HepG2 (cell line): ENCODE measurements around the gene MEGF6. TPM values are rescaled to one million over a fixed set of nuclear protein-coding genes. Genes with fewer than 3 reads are reported as not detected.
A peak's percentile ranks its signal among the peaks of the same experiment; 100 is the strongest.

Source experiments
- ATAC-seq: fragments of 200-7000 bp; cut with Tn5 transposase; 3 replicates; pipeline ENCODE4 v1.9.1; 2020; ENCODE audit warnings: mild to moderate bottlenecking, moderate library complexity
- BruUV-seq: library from RNA; stranded (reverse); fragments of 400-500 nt; replicated peaks from 2 replicates; lab custom pipeline; 2021; lab: Mats Ljungman, UMichigan
- CTCF ChIA-PET: fragments of 300-600 bp; formaldehyde crosslinking; extraction: SDS; loops from one replicate; lab custom pipeline; 2021; ENCODE audit warnings: low total read pairs, inconsistent platforms, low intra/inter-chr PET ratio; lab: Yijun Ruan, JAX
- POLR2A ChIA-PET: fragments of 350-600 bp; sonication (Branson Sonifier 250); formaldehyde crosslinking; loops from one replicate; lab custom pipeline; 2020; ENCODE audit warnings: antibody characterized with exemption, inconsistent platforms; lab: Yijun Ruan, JAX
- DNase-seq: peaks from one replicate; pipeline ENCODE4 v3.0.0-alpha.2; 2015; ENCODE audit warnings: low spot score
- FAIRE-seq: peaks from 3 replicates; lab custom pipeline; 2011; peaks lifted over from hg19 to GRCh38; lab: Jason Lieb, UNC
- H2AFZ ChIP-seq: one replicate; pipeline ENCODE4 v1.6.1; 2011; ENCODE audit warnings: low read length, inconsistent platforms
- H3K27ac ChIP-seq: fragments of 300-600 bp; 3 replicates; pipeline ENCODE4 v1.8.0; 2011; ENCODE audit warnings: mixed run types, mild to moderate bottlenecking, mixed read lengths, low read length, inconsistent platforms; ENCODE audit not compliant: insufficient read depth; ENCODE audit errors: extremely low read length
- H3K27me3 ChIP-seq, 2 experiments: fragments of 200-600 bp in 1 of 2; 2 replicates in 1 of 2; 3 replicates in 1 of 2; pipeline versions ENCODE4 v1.6.0 to v1.8.0; 2011; ENCODE audit warnings: low read length in 2 of 2, mild to moderate bottlenecking in 2 of 2, moderate library complexity in 2 of 2, inconsistent platforms in 1 of 2; ENCODE audit not compliant: insufficient read depth in 2 of 2, control insufficient read depth in 1 of 2
- H3K36me3 ChIP-seq, 2 experiments: fragments of 200-600 bp in 1 of 2; replicated peaks in 1 of 2; 2 replicates in 1 of 2; 3 replicates in 1 of 2; pipeline versions ENCODE4 v1.5.1 to v1.8.0; 2011; ENCODE audit warnings: low read length in 2 of 2, inconsistent platforms in 1 of 2; ENCODE audit not compliant: insufficient read depth in 2 of 2, control insufficient read depth in 1 of 2
- H3K4me1 ChIP-seq: 2 replicates; pipeline ENCODE4 v1.5.1; 2012; ENCODE audit warnings: low read length, inconsistent platforms; ENCODE audit not compliant: insufficient read depth
- H3K4me2 ChIP-seq: 2 replicates; pipeline ENCODE4 v1.6.0; 2011; ENCODE audit warnings: low read depth, low read length, inconsistent platforms
- H3K4me3 ChIP-seq, 3 experiments: fragments of 200-600 bp in 1 of 3; sonication (generic), shearing (Covaris generic) in 1 of 3; replicated peaks in 1 of 3; 2 replicates each; pipeline ENCODE4 v1.5.1; 2011 to 2016; ENCODE audit warnings: low read length in 3 of 3, inconsistent platforms in 2 of 3, low read depth in 2 of 3, mild to moderate bottlenecking in 2 of 3, control low read depth in 1 of 3, mixed read lengths in 1 of 3; ENCODE audit not compliant: insufficient read depth in 1 of 3
- H3K79me2 ChIP-seq: one replicate; pipeline ENCODE4 v1.6.1; 2011; ENCODE audit warnings: low read length, inconsistent platforms; ENCODE audit not compliant: insufficient read depth
- H3K9ac ChIP-seq: 2 replicates; pipeline ENCODE4 v1.6.0; 2011; ENCODE audit warnings: mild to moderate bottlenecking, low read depth, low read length, inconsistent platforms; ENCODE audit not compliant: insufficient read depth
- H3K9me3 ChIP-seq: 2 replicates; pipeline ENCODE4 v1.5.1; 2012; ENCODE audit warnings: mild to moderate bottlenecking, low read length
- H4K20me1 ChIP-seq: 2 replicates; pipeline ENCODE4 v1.6.0; 2011; ENCODE audit warnings: inconsistent platforms, mild to moderate bottlenecking, low read length, moderate library complexity; ENCODE audit not compliant: insufficient read depth
- AGO2 ChIP-seq: fragments of 200-400 bp; formaldehyde crosslinking; optimal IDR thresholded peaks from 2 replicates; pipeline ENCODE3; 2017; ENCODE audit warnings: mild to moderate bottlenecking, low read depth, low read length, moderate library complexity
- FOSL2 ChIP-seq: sonication (generic); formaldehyde crosslinking; IDR thresholded peaks from 2 replicates; pipeline ENCODE4 v1.4.0; 2020; ENCODE audit warnings: missing genetic modification reagents
- FOXA3 ChIP-seq: IDR thresholded peaks from 2 replicates; pipeline ENCODE4 v1.6.1; 2016; ENCODE audit warnings: missing genetic modification reagents, missing compliant biosample characterization
- GATAD2A ChIP-seq: IDR thresholded peaks from 2 replicates; pipeline ENCODE4 v1.6.1; 2016
- LBX2 ChIP-seq: sonication (generic); formaldehyde crosslinking; IDR thresholded peaks from 2 replicates; pipeline ENCODE4 v1.5.0; 2020; ENCODE audit warnings: missing genetic modification reagents, mild to moderate bottlenecking, borderline replicate concordance
- ZFP41 ChIP-seq: sonication (generic); formaldehyde crosslinking; IDR thresholded peaks from 2 replicates; pipeline ENCODE4 v1.4.0; 2020; ENCODE audit warnings: mild to moderate bottlenecking, missing genetic modification reagents, borderline replicate concordance
- ZIK1 ChIP-seq: sonication (generic); formaldehyde crosslinking; IDR thresholded peaks from 2 replicates; pipeline ENCODE4 v1.5.0; 2020; ENCODE audit warnings: mild to moderate bottlenecking, low read depth, missing genetic modification reagents, borderline replicate concordance
- ZNF318 ChIP-seq: sonication (generic); formaldehyde crosslinking; IDR thresholded peaks from 2 replicates; pipeline ENCODE4 v1.4.0; 2020; ENCODE audit warnings: mild to moderate bottlenecking, missing genetic modification reagents
- ZNF557 ChIP-seq: sonication (generic); formaldehyde crosslinking; IDR thresholded peaks from 2 replicates; pipeline ENCODE4 v1.4.0; 2020; ENCODE audit warnings: missing genetic modification reagents
- WGBS: methylation state at CpG from one replicate; pipeline ENCODE4 v1.1.6; 2017; ENCODE audit warnings: low lambda C conversion rate; 5-methylcytosine and 5-hydroxymethylcytosine counted together
- in situ Hi-C: cut with HindIII; loops from 2 replicates; pipeline ENCODE4 v1.10.0; 2017; ENCODE audit warnings: low pct_unique_long_range_greater_than_20kb; ENCODE audit not compliant: extremely low pct_ligation_motif_present
- intact Hi-C: fragments of 100-400 bp; cut with micrococcal nuclease; formaldehyde crosslinking; loops from one replicate; pipeline ENCODE4 v1.10.0; 2022; ENCODE audit not compliant: unreplicated experiment
- polyA plus RNA-seq, 8 experiments: library from polyadenylated mRNA; depleted of rRNA in 3 of 8; stranded (reverse) in 7 of 8; unstranded in 1 of 8; fragments of >200 nt; fragmentation: Illumina TruSeq in 4 of 8; extraction: Trizol in 4 of 8; gene quantifications; 2 replicates each; pipeline versions ENCODE4 v1.2.1 to v1.2.3, GENCODE V29; 2011 to 2016; ENCODE audit warnings: low read depth in 4 of 8, missing spikeins in 1 of 8, mixed read lengths in 1 of 8; ENCODE audit not compliant: insufficient read depth in 1 of 8
- total RNA-seq, 5 experiments: library from RNA; depleted of rRNA; stranded (reverse); fragments of >200 nt; fragmentation: Illumina TruSeq; extraction: Trizol; gene quantifications; 2 replicates each; pipeline ENCODE4 v1.2.3, GENCODE V29; 2016; ENCODE audit warnings: low read depth in 1 of 5

MEGF6 gene
- total and polyA plus RNA-seq, 2 of the 13 experiments (the other 11 are each of a cell fraction or from before 2014, with no cell fraction given) = 1.9 TPM

GRCh38 chr1:3478187-3478586 is 133.1 kb downstream of the MEGF6 start:
- intact Hi-C loops = no loop called here
- in situ Hi-C loops = no loop called here
- peaks cover 29% of the 10 kb centered on the region for H3K4me1 ChIP-seq
- H3K36me3 ChIP-seq = peaks cover 10 to 22% of the 10 kb centered on the region in 2 experiments; a peak in 3 of 5 replicates
- H2AFZ ChIP-seq = no peak overlapping the region
- H3K9ac ChIP-seq = no peak overlapping the region
- H3K9me3 ChIP-seq = no peaks in the 10 kb centered on the region
- no peak overlapping the region for H3K27ac ChIP-seq
- H3K27me3 ChIP-seq = no peaks in the 10 kb centered on the region
- H3K4me3 ChIP-seq = no peak overlapping the region
- CTCF ChIA-PET = no interaction called here
- WGBS = 92% methylated on average over 8 of the region's 24 CpGs
- H3K79me2 ChIP-seq = no peaks in the 10 kb centered on the region
- POLR2A ChIA-PET = interaction anchor here (1.7 to 1.8 kb wide), 2 partner anchors 18 to 21 kb away, joined by 5 read pairs; no protein-coding TSS in a partner anchor
- BruUV-seq = no TSS peak
- no peak overlapping the region for H3K4me2 ChIP-seq
- DNase-seq (no peak), ATAC-seq (no peak), FAIRE-seq (no peak)
- H4K20me1 ChIP-seq = no peaks in the 10 kb centered on the region
- peak; percentile 41 for TF ChIP-seq AGO2
- no peak for TF ChIP-seq ZNF557
- no peak for TF ChIP-seq FOSL2 (CRISPR knock-in tag)
- no peak for TF ChIP-seq ZFP41 (CRISPR knock-in tag)
- TF ChIP-seq ZNF318 (CRISPR knock-in tag) = no peak
- TF ChIP-seq GATAD2A (CRISPR knock-in tag) = no peak
- TF ChIP-seq ZIK1 (CRISPR knock-in tag) = no peak
- TF ChIP-seq LBX2 (CRISPR knock-in tag) = no peak
- no peak for TF ChIP-seq FOXA3 (CRISPR knock-in tag)
